Esophagus squamous epithelium (tissue), 4 donors: ENCODE data around the gene INAFM2.

Experiments used
- POLR2A ChIP-seq, 4 donors: fragments of 450-650 bp; IDR thresholded peaks; one replicate each; pipeline ENCODE4 v1.6.1; 2017; ENCODE audit warnings: antibody characterized with exemption in 4 of 4, mild to moderate bottlenecking in 4 of 4, moderate library complexity in 3 of 4
- TF ChIP-seq, protein P1 (sequence below), 6 experiments: fragments of 450-650 bp in 4 of 6; fragments of 200-600 bp in 2 of 6; sonication (generic) in 2 of 6; IDR thresholded peaks; one replicate each; pipeline ENCODE4 v1.5.1; 2016 to 2019; ENCODE audit warnings: antibody characterized with exemption in 6 of 6, mild to moderate bottlenecking in 4 of 6, moderate library complexity in 4 of 6

- TF ChIP-seq, protein P1, sequence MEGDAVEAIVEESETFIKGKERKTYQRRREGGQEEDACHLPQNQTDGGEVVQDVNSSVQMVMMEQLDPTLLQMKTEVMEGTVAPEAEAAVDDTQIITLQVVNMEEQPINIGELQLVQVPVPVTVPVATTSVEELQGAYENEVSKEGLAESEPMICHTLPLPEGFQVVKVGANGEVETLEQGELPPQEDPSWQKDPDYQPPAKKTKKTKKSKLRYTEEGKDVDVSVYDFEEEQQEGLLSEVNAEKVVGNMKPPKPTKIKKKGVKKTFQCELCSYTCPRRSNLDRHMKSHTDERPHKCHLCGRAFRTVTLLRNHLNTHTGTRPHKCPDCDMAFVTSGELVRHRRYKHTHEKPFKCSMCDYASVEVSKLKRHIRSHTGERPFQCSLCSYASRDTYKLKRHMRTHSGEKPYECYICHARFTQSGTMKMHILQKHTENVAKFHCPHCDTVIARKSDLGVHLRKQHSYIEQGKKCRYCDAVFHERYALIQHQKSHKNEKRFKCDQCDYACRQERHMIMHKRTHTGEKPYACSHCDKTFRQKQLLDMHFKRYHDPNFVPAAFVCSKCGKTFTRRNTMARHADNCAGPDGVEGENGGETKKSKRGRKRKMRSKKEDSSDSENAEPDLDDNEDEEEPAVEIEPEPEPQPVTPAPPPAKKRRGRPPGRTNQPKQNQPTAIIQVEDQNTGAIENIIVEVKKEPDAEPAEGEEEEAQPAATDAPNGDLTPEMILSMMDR (IDR thresholded peaks at IDR 0.05): no peak
- TF ChIP-seq POLR2A (IDR thresholded peaks at IDR 0.05): no peak
These were observed 33.8 kb downstream of the INAFM2 start for GRCh38 chr15:40357246-40357645.
